Activated gamma-delta T cell (primary cell): ENCODE measurements around the gene GPR22.

ENCODE experiments used
- DNase-seq: peaks from one replicate; lab custom pipeline; 2025; lab: John Stamatoyannopoulos, UW

GPR22 gene

GRCh38 chr7:107479303-107479702 is 9.4 kb downstream of the GPR22 start:
- no peak for DNase-seq

GRCh38 chr7:107480932-107481331 is 11.1 kb downstream of the GPR22 start:
- no peak for DNase-seq

GRCh38 chr7:107482571-107482970 is 12.7 kb downstream of the GPR22 start:
- DNase-seq: no peak

DNA sequence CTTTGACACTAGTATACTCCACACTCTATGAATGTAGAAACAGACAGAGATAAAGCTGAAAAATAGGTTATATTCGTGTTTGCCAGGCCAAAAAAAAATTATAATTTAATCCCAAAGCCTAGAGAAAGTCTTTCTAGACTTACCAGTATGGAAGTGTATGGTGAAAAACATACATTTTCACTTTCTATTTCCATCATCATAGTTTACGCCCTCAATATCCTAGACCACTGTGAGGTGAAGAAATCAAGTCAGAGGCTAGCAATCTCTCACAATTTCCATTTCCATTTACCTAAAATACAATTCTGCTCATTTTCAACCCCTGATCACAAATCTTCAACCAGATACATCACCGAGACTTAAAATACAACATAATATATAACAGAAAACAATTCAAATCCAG is 16.2 kb downstream of the GPR22 start:
- no peak for DNase-seq

- DNase-seq: no peak
Measured at GRCh38 chr7:107492875-107493274, 23.0 kb downstream of the GPR22 start.

DNA sequence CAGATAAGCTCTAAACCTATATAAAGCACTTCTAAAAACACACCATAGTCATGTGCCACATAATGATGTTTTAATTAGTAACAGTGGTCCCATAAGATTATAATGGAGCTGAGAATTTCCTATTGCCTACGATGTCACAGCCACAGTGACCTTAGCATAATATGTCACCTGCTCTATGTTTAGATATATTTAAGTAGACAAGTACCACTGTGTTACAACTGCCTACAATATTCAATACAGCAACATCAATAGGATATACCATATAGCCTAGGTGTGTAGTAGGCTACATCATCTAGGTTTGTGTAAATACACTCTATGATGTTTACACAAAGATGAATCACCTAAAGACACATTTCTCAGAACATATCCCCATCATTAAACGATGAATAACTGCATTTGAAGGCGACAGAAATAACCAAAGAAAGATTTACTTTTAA is 24.5 kb downstream of the GPR22 start:
- DNase-seq: no peak

DNA sequence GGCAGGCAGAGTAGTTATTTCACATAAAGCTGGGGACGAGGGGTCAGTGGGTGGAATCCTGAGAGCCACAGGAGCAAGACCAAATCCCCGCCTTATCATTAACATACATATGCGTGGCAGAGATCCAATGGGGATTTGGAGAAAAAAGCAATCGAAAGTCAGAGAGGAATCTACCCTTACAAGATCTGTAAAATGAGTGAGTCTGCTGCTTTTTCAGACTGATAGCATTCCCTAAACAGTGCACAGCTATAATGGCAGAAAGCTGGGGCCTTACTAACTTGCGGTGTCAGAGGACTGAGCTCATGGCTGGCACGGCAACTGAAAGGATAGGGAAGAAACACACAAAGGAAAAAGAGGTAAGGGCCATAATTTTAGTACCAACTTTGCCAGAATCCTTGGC is 25.0 kb downstream of the GPR22 start:
- DNase-seq: no peak

- DNase-seq: no peak
Measured at GRCh38 chr7:107495516-107495915, 25.7 kb downstream of the GPR22 start.

GRCh38 chr7:107499731-107500130 is 29.9 kb downstream of the GPR22 start:
- no peak for DNase-seq

DNA sequence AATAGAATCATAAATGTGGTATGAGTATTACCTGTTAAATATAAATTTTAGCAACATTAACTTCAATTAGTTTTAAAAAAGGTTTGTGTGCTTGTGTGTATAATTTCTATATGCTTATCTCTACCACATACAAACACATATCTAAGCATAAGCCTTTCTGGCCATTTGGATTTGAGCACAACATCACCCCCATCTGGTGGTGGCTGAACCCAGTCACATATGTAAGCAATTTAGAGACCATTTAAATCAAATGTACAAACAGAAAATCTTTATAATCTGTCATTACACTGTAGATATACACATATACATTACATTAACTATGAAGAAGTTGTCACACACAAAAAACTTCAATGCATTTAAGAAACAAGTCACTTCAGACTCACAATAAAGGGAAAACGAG is 31.7 kb downstream of the GPR22 start:
- DNase-seq: no peak

DNA sequence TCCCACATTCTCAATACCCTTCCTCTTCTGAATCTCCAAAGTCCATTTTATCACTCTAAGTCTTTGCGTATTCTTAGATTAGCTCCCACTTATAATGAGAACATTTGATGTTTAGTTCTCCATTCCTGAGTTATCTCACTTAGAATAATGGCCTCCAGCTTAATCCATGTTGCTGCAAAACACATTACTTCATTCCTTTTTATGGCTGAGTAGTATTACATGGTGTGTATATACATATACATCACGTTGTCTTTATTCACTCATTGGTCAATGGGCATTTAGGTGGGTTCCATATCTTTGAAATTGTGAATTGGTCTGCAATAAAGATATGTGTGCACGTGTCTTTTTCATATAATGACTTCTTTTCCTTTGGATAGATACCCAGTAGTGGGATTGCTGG is 32.3 kb downstream of the GPR22 start:
- DNase-seq: no peak

- DNase-seq: no peak
Measured at GRCh38 chr7:107502797-107503196, 32.9 kb downstream of the GPR22 start.

DNA sequence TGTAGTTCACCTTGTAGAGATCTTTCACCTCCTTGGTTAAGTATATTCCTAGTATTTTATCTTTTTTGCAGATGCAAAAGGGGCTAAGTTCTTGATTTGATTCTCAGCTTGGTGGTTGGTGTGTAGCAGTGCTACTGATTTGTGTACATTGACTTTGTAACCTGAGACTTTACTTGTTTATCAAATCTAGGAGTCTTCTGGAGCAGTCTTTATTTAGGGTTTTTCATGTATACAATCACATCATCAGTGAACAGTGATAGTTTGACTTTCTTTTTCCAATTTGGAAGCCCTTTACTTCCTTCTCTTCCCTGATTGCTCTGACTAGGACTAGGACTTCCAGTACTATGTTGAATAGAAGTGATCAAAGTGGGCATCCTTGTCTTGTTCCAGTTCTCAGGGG is 33.8 kb downstream of the GPR22 start:
- DNase-seq: no peak

- no peak for DNase-seq
Measured at GRCh38 chr7:107505362-107505761, 35.5 kb downstream of the GPR22 start.

GRCh38 chr7:107505997-107506673 is 36.3 kb downstream of the GPR22 start:
- DNase-seq: no peak

DNA sequence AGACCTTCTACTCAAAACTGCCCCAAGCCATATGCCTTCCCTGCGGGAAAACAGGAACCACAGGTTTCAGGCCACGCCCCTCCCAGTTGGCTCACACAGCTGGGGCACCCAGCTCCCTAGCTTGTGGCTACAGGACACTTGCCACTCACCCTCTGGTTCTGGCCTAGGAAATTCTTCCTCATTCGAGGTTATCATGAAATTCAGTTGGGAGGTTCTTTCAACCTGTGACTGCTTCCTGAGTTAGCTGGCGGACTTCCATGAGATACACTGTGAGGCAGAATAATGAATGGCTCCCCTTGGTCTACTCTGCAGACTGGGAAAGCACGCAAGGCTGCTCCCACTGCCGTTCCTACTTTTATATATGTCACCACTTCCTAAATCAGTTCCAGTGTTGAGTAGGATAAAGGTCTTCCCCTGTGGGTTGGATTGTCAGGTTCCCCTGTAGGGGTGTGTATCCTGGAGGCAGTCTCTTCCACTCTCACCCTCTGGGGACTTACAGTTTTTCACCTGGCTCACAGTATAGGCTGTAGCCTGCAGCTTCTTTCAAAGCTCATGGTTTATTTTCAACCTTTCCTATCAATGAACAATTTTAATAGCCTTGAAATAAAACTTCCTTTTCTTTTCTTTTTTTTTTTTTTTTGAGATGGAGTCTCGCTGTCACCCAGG is 37.0 kb downstream of the GPR22 start:
- DNase-seq: no peak
